Lower lobe of right lung (tissue), 2 donors: ENCODE results near the gene IKZF3. TPM values are rescaled to one million over a fixed set of nuclear protein-coding genes. Genes with fewer than 3 reads are reported as not detected.
"Not testable (repeated sequence)": the region's sequence is repeated elsewhere in the genome, so short reads cannot be mapped to it uniquely, and the experiment has no call there.

Experiments used
- ATAC-seq, 2 donors: fragments of 200-7000 bp; cut with Tn5 transposase; one replicate each; pipeline ENCODE4 v1.9.1; 2020 to 2022; ENCODE audit warnings: mild to moderate bottlenecking in 2 of 2, moderate library complexity in 2 of 2
- DNase-seq: peaks from one replicate; pipeline ENCODE4 v3.0.0-alpha.2; 2020
- H3K27ac ChIP-seq: fragments of 200-600 bp; one replicate; pipeline ENCODE4 v1.8.0; 2022
- H3K27me3 ChIP-seq: fragments of 200-600 bp; one replicate; pipeline ENCODE4 v1.8.0; 2022; ENCODE audit warnings: low read depth
- H3K36me3 ChIP-seq: fragments of 200-600 bp; one replicate; pipeline ENCODE4 v1.8.0; 2022; ENCODE audit warnings: mild to moderate bottlenecking
- H3K4me1 ChIP-seq: fragments of 200-600 bp; one replicate; pipeline ENCODE4 v1.8.0; 2022
- H3K4me3 ChIP-seq: fragments of 200-600 bp; one replicate; pipeline ENCODE4 v1.8.0; 2022; ENCODE audit warnings: mild to moderate bottlenecking
- H3K9me3 ChIP-seq: fragments of 200-600 bp; one replicate; pipeline ENCODE4 v1.8.0; 2022
- CTCF ChIP-seq: fragments of 200-600 bp; IDR thresholded peaks from one replicate; pipeline ENCODE4 v1.8.0; 2022; ENCODE audit warnings: antibody characterized with exemption, mild to moderate bottlenecking
- intact Hi-C: fragments of 100-400 bp; cut with DNase I; formaldehyde crosslinking; loops from one replicate; pipeline ENCODE4 v1.11.0; 2022
- total RNA-seq: library from RNA; stranded (reverse); fragmentation: NEBNext Ultra II Directional; extraction: Animal tissue kit (Norgen Biotek cat#: 25700); gene quantifications from one replicate; pipeline ENCODE4 v1.2.1, GENCODE V29; 2021
- donor health status: DM: no; HTN: yes; CAD: no; lungs with severe emphysema.

IKZF3 gene
- total RNA-seq, 1 donor from 2014 or later = 7.1 TPM

GRCh38 chr17:39716879-39717536, 147.1 kb downstream of the IKZF3 start:
- intact Hi-C loops = no loop called here
- no peak for TF ChIP-seq CTCF
- Histone ChIP-seq H3K9me3 (no peaks in the 10 kb centered on the region), H3K4me3 (no peak overlapping the region), H3K27me3 (no peaks in the 10 kb centered on the region), H3K27ac (peak overlapping the region; percentile 36), H3K36me3 (peaks cover 82% of the 10 kb centered on the region), H3K4me1 (no peaks in the 10 kb centered on the region)
- ATAC-seq = peak; percentile 66 to 91
- DNase-seq = peak; percentile 54

- H3K27me3 ChIP-seq = no peaks in the 10 kb centered on the region
- intact Hi-C loops = no loop called here
- ATAC-seq = peak; percentile 18 to 31
- H3K9me3 ChIP-seq = no peaks in the 10 kb centered on the region
- H3K4me3 ChIP-seq = no peak overlapping the region
- TF ChIP-seq CTCF = no peak
- peaks cover 82% of the 10 kb centered on the region for H3K36me3 ChIP-seq
- DNase-seq = no peak
- no peaks in the 10 kb centered on the region for H3K4me1 ChIP-seq
- peak overlapping the region; percentile 36 for H3K27ac ChIP-seq
Measured at GRCh38 chr17:39716073-39716818, 147.9 kb downstream of the IKZF3 start.

GRCh38 chr17:39715375-39716072, 148.6 kb downstream of the IKZF3 start:
- Histone ChIP-seq H3K36me3 (peaks cover 90% of the 10 kb centered on the region), H3K4me3 (no peak overlapping the region), H3K4me1 (no peaks in the 10 kb centered on the region), H3K27ac (no peak overlapping the region), H3K27me3 (no peaks in the 10 kb centered on the region), H3K9me3 (no peaks in the 10 kb centered on the region)
- DNase-seq (no peak), ATAC-seq (peak in 1 of 2 donors; percentile 11)
- TF ChIP-seq CTCF = no peak
- intact Hi-C loops = no loop called here

GRCh38 chr17:39714234-39714633, 149.9 kb downstream of the IKZF3 start:
- no peak for ATAC-seq
- Histone ChIP-seq H3K27ac (no peak overlapping the region), H3K27me3 (no peaks in the 10 kb centered on the region), H3K9me3 (no peaks in the 10 kb centered on the region), H3K4me1 (no peaks in the 10 kb centered on the region), H3K36me3 (peaks cover 93% of the 10 kb centered on the region), H3K4me3 (no peak overlapping the region)
- no peak for DNase-seq
- intact Hi-C loops = no loop called here
- no peak for TF ChIP-seq CTCF

- DNase-seq = no peak
- no peak for TF ChIP-seq CTCF
- H3K4me3 ChIP-seq = no peak overlapping the region
- intact Hi-C loops = no loop called here
- H3K36me3 ChIP-seq = peaks cover 96% of the 10 kb centered on the region
- ATAC-seq = no peak
- peaks cover 9% of the 10 kb centered on the region for H3K4me1 ChIP-seq
- H3K27me3 ChIP-seq = no peaks in the 10 kb centered on the region
- no peak overlapping the region for H3K27ac ChIP-seq
- H3K9me3 ChIP-seq = no peaks in the 10 kb centered on the region
Measured at GRCh38 chr17:39711851-39712250, 152.3 kb downstream of the IKZF3 start.

- intact Hi-C loops, H3K27ac ChIP-seq, ATAC-seq, H3K27me3 ChIP-seq, DNase-seq, H3K4me3 ChIP-seq, H3K9me3 ChIP-seq: not testable (repeated sequence)
- Histone ChIP-seq H3K4me1 (peaks cover 15% of the 10 kb centered on the region), H3K36me3 (peaks cover 90% of the 10 kb centered on the region)
Measured at GRCh38 chr17:39711071-39711470, 153.0 kb downstream of the IKZF3 start.
